Stimulated activated CD4-positive, alpha-beta T cell treated with anti-CD3 and anti-CD28 coated beads, Interleukin-12 subunit alpha, Interleukin-12 subunit beta, amount 100 ng/mL, for 24 hours (primary cell): ENCODE results near the gene SH3PXD2A.
"Not testable (repeated sequence)": the region's sequence is repeated elsewhere in the genome, so short reads cannot be mapped to it uniquely, and the experiment has no call there.

ENCODE experiments used
- DNase-seq, 2 experiments: peaks; one replicate each; pipeline ENCODE4 v3.0.0-alpha.2; 2020; ENCODE audit warnings: low read depth in 2 of 2

SH3PXD2A gene

GRCh38 chr10:103767756-103768155, 87.6 kb downstream of the SH3PXD2A start:
- no peak for DNase-seq

GRCh38 chr10:103766751-103767505, 88.4 kb downstream of the SH3PXD2A start:
- no peak for DNase-seq

- peak; percentile 48 to 55 for DNase-seq
Observed at GRCh38 chr10:103765981-103766380, 89.4 kb downstream of the SH3PXD2A start.

GRCh38 chr10:103765168-103765567, 90.2 kb downstream of the SH3PXD2A start:
- no peak for DNase-seq

- DNase-seq = no peak
Observed at GRCh38 chr10:103764296-103765088, 90.9 kb downstream of the SH3PXD2A start.

- no peak for DNase-seq
Observed at GRCh38 chr10:103763374-103764202, 91.8 kb downstream of the SH3PXD2A start.

- no peak for DNase-seq
Observed at GRCh38 chr10:103762916-103763315, 92.5 kb downstream of the SH3PXD2A start.

GRCh38 chr10:103762162-103762561, 93.2 kb downstream of the SH3PXD2A start:
- DNase-seq = no peak

GRCh38 chr10:103761075-103761920, 94.1 kb downstream of the SH3PXD2A start:
- DNase-seq = no peak

- not testable (repeated sequence) for DNase-seq
Observed at GRCh38 chr10:103760233-103760632, 95.1 kb downstream of the SH3PXD2A start.

GRCh38 chr10:103759100-103759781, 96.1 kb downstream of the SH3PXD2A start:
- DNase-seq = no peak

- no peak for DNase-seq
Observed at GRCh38 chr10:103758294-103758681, 97.1 kb downstream of the SH3PXD2A start.

- DNase-seq = peak in 1 of 2 experiments; percentile 79
Observed at GRCh38 chr10:103757531-103758293, 97.7 kb downstream of the SH3PXD2A start.

GRCh38 chr10:103756277-103756869, 99.0 kb downstream of the SH3PXD2A start:
- no peak for DNase-seq

- DNase-seq = peak in 1 of 2 experiments; percentile 54
Observed at GRCh38 chr10:103752680-103753248, 102.6 kb downstream of the SH3PXD2A start.

GRCh38 chr10:103751667-103752290, 103.6 kb downstream of the SH3PXD2A start:
- DNase-seq = no peak

- DNase-seq = no peak
Observed at GRCh38 chr10:103750836-103751235, 104.5 kb downstream of the SH3PXD2A start.

- DNase-seq = no peak
Observed at GRCh38 chr10:103749779-103750178, 105.6 kb downstream of the SH3PXD2A start.

GRCh38 chr10:103748020-103748419, 107.4 kb downstream of the SH3PXD2A start:
- DNase-seq = no peak
